ENCODE measurements around the gene GPR37L1. TPM values are rescaled to one million over a fixed set of nuclear protein-coding genes. Genes with fewer than 3 reads are reported as not detected.

Gene GPR37L1
- total and polyA plus RNA-seq, 2 of the 4 experiments (the other 2 are of a cell fraction), result 0.02 TPM; not detected in 1

- H3K36me3 ChIP-seq (ENCODE audit: control insufficient read depth, insufficient read depth, low read length), result no peaks in the 10 kb centered on the region
- H4K91ac ChIP-seq (ENCODE audit: insufficient read depth, low read depth, low read length), result no peak overlapping the region
- H3K4ac ChIP-seq (ENCODE audit: low read depth, low read length), result no peak overlapping the region
- H2BK120ac ChIP-seq (ENCODE audit: low read depth, low read length), result no peak overlapping the region
- ChIA-PET POLR2A (ENCODE audit: unreplicated experiment) (no interaction called here), CTCF (no interaction called here)
- H3K9me3 ChIP-seq (ENCODE audit: control insufficient read depth, insufficient read depth, low read length), result no peaks in the 10 kb centered on the region
- no TSS peak for BruUV-seq (replicated peaks)
- no peak overlapping the region for H3K4me3 ChIP-seq (ENCODE audit: insufficient read depth, low read depth, low read length)
- no peak for DNase-seq
- H3K14ac ChIP-seq (replicated peaks; ENCODE audit: low read depth, low read length), result no peak overlapping the region
- H3K79me1 ChIP-seq (ENCODE audit: low read depth in 1 of 2, low read length in 2 of 2), result peaks cover 0 to 2% of the 10 kb centered on the region in 2 experiments; a peak in 1 of 4 replicates
- TF ChIP-seq MXI1 (IDR thresholded peaks at IDR 0.05; ENCODE audit: borderline replicate concordance, low read depth, low read length), result no peak
- no peak for TF ChIP-seq RAD21 (IDR thresholded peaks at IDR 0.05; ENCODE audit: low read length)
- no peak for TF ChIP-seq CTCF (conservative IDR thresholded peaks at IDR 0.05; ENCODE audit: low read depth, low read length)
- TF ChIP-seq, protein P1, sequence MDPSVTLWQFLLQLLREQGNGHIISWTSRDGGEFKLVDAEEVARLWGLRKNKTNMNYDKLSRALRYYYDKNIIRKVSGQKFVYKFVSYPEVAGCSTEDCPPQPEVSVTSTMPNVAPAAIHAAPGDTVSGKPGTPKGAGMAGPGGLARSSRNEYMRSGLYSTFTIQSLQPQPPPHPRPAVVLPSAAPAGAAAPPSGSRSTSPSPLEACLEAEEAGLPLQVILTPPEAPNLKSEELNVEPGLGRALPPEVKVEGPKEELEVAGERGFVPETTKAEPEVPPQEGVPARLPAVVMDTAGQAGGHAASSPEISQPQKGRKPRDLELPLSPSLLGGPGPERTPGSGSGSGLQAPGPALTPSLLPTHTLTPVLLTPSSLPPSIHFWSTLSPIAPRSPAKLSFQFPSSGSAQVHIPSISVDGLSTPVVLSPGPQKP (IDR thresholded peaks at IDR 0.05; ENCODE audit: borderline replicate concordance, low read depth, low read length), result no peak
- no peak for TF ChIP-seq RCOR1 (IDR thresholded peaks at IDR 0.05; ENCODE audit: insufficient replicate concordance, low read length)
- TF ChIP-seq MAFK (IDR thresholded peaks at IDR 0.05; ENCODE audit: low read depth, low read length), result no peak
- TF ChIP-seq, protein P2, sequence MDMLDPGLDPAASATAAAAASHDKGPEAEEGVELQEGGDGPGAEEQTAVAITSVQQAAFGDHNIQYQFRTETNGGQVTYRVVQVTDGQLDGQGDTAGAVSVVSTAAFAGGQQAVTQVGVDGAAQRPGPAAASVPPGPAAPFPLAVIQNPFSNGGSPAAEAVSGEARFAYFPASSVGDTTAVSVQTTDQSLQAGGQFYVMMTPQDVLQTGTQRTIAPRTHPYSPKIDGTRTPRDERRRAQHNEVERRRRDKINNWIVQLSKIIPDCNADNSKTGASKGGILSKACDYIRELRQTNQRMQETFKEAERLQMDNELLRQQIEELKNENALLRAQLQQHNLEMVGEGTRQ (IDR thresholded peaks at IDR 0.05; ENCODE audit: low read depth, low read length), result no peak
- no peak for TF ChIP-seq POLR2A (IDR thresholded peaks at IDR 0.05; ENCODE audit: low read depth, low read length)
- TF ChIP-seq MAZ (IDR thresholded peaks at IDR 0.05; ENCODE audit: borderline replicate concordance, low read depth, low read length), result no peak
- no peak for TF ChIP-seq FOS (IDR thresholded peaks at IDR 0.05; ENCODE audit: low read depth, low read length)
- no peak for TF ChIP-seq BHLHE40 (IDR thresholded peaks at IDR 0.05; ENCODE audit: low read depth, low read length)
- no peak for TF ChIP-seq SMC3 (IDR thresholded peaks at IDR 0.05; ENCODE audit: low read depth, low read length)
- TF ChIP-seq NFE2L2 (IDR thresholded peaks at IDR 0.05; ENCODE audit: low read depth, low read length), result no peak
- no peak for TF ChIP-seq RFX5 (IDR thresholded peaks at IDR 0.05; ENCODE audit: low read depth, low read length)
- TF ChIP-seq CHD1 (IDR thresholded peaks at IDR 0.05; ENCODE audit: low read depth, low read length), result no peak
- no peak for TF ChIP-seq CEBPB (IDR thresholded peaks at IDR 0.05; ENCODE audit: low read depth, low read length)
- no peak overlapping the region for H3K56ac ChIP-seq (ENCODE audit: extremely low read depth, insufficient read depth, low read length)
- no peaks in the 10 kb centered on the region for H4K20me1 ChIP-seq (ENCODE audit: insufficient read depth, low read length)
- H3K27ac ChIP-seq (ENCODE audit: insufficient read depth, low read length), result no peak overlapping the region
- no peak overlapping the region for H2BK20ac ChIP-seq (ENCODE audit: low read depth, low read length)
- H4K8ac ChIP-seq (ENCODE audit: low read depth in 2 of 2, low read length in 2 of 2), result no peak overlapping the region
- no peak overlapping the region for H2AFZ ChIP-seq (replicated peaks; ENCODE audit: low read length, poor library complexity)
- peaks cover 1% of the 10 kb centered on the region; the same call in 1 of the 2 replicates for H3K4me1 ChIP-seq (ENCODE audit: control insufficient read depth, insufficient read depth, low read length)
- in situ Hi-C loops (cut with MboI; ENCODE audit: low sequenced_read_pairs) (no loop called here), intact Hi-C loops (cut with micrococcal nuclease) (no loop called here), dilution Hi-C loops (cut with HindIII; ENCODE audit: low sequenced_read_pairs, unreplicated experiment) (no loop called here)
- H3K23ac ChIP-seq (ENCODE audit: low read depth, low read length), result no peak overlapping the region
- no peak overlapping the region for H2BK5ac ChIP-seq (ENCODE audit: low read depth, low read length, poor library complexity, severe bottlenecking)
- no peaks in the 10 kb centered on the region for H3K9me1 ChIP-seq (ENCODE audit: insufficient read depth, low read length)
- H3K4me2 ChIP-seq (ENCODE audit: low read depth, low read length), result no peak overlapping the region
- no peak overlapping the region for H3K18ac ChIP-seq (ENCODE audit: low read depth, low read length)
- H3K9ac ChIP-seq (ENCODE audit: low read depth, low read length), result no peak overlapping the region
- H4K5ac ChIP-seq (ENCODE audit: low read depth, low read length), result no peak overlapping the region
- WGBS, 2 experiments (ENCODE audit: extremely low coverage in 2 of 2, insufficient read length in 1 of 2), result no CpG with 5 or more reads among the region's 9 CpGs
- no peak for ATAC-seq (ENCODE audit: low read depth)
- no peak overlapping the region for H2BK15ac ChIP-seq (ENCODE audit: low read depth, low read length)
- peaks cover 18% of the 10 kb centered on the region for H3K27me3 ChIP-seq (ENCODE audit: control insufficient read depth, insufficient read depth, low read length)
- no peak overlapping the region for H2AK9ac ChIP-seq (replicated peaks; ENCODE audit: low read depth, low read length, poor library complexity)
- H2AK5ac ChIP-seq (ENCODE audit: low read depth, low read length), result no peak overlapping the region
Measured at GRCh38 chr1:202150187-202150586, 27.5 kb downstream of the GPR37L1 start.

Data from IMR-90 (cell line).